IPS DF 4.7 (cell line): ENCODE measurements around the gene CCNG2.

Source experiments
- DNase-seq: peaks from one replicate; pipeline ENCODE4 v3.0.0-alpha.2; 2013; ENCODE audit warnings: low spot score; ENCODE audit errors: extremely low read depth

CCNG2 gene

GRCh38 chr4:77203380-77204197, 46.6 kb downstream of the CCNG2 start:
- DNase-seq: peak; percentile 58

GRCh38 chr4:77204621-77205020, 47.6 kb downstream of the CCNG2 start:
- no peak for DNase-seq

GRCh38 chr4:77209012-77209411, 52.0 kb downstream of the CCNG2 start:
- DNase-seq: no peak

- DNase-seq: no peak
Measured at GRCh38 chr4:77209936-77210335, 52.9 kb downstream of the CCNG2 start.

- no peak for DNase-seq
Measured at GRCh38 chr4:77215107-77215506, 58.1 kb downstream of the CCNG2 start.

GRCh38 chr4:77217526-77217925, 60.5 kb downstream of the CCNG2 start:
- DNase-seq: no peak

GRCh38 chr4:77219266-77219665, 62.3 kb downstream of the CCNG2 start:
- DNase-seq: no peak
